Chondrocyte (in vitro differentiated cells): ENCODE measurements around the gene MEGF6. TPM values are rescaled to one million over a fixed set of nuclear protein-coding genes. Genes with fewer than 3 reads are reported as not detected.

Experiments used
- DNase-seq: peaks from one replicate; pipeline ENCODE4 v3.0.0; 2021; ENCODE audit warnings: mixed read lengths, low spot score
- H3K27ac Mint-ChIP-seq: one replicate; pipeline ENCODE4 v1.8.0; 2021; ENCODE audit warnings: mild to moderate bottlenecking, moderate library complexity, mixed read lengths; ENCODE audit not compliant: unreplicated experiment
- H3K27me3 Mint-ChIP-seq: 2 replicates; pipeline ENCODE4 v1.8.0; 2021; ENCODE audit warnings: low read depth, mixed read lengths
- H3K36me3 Mint-ChIP-seq: 2 replicates; pipeline ENCODE4 v1.8.0; 2021; ENCODE audit warnings: low read depth, mixed read lengths
- H3K4me1 Mint-ChIP-seq: 2 replicates; pipeline ENCODE4 v1.8.0; 2021; ENCODE audit warnings: low read depth, mild to moderate bottlenecking, mixed read lengths
- H3K4me3 Mint-ChIP-seq: one replicate; pipeline ENCODE4 v1.8.0; 2021; ENCODE audit warnings: mild to moderate bottlenecking, moderate library complexity, mixed read lengths; ENCODE audit not compliant: unreplicated experiment
- H3K9me3 Mint-ChIP-seq: 2 replicates; pipeline ENCODE4 v1.8.0; 2021; ENCODE audit warnings: low read depth, mixed read lengths
- total RNA-seq: library from RNA; stranded (reverse); gene quantifications from 3 replicates; pipeline ENCODE4 v1.2.1, GENCODE V29; 2021
- TF ChIP-seq, protein P1 (sequence below): fragments of 200-600 bp; sonication (generic); IDR thresholded peaks from 2 replicates; pipeline ENCODE4 v1.5.0; 2021; ENCODE audit warnings: antibody characterized with exemption, mild to moderate bottlenecking, moderate library complexity

The MEGF6 gene
- total RNA-seq, 1 donor from 2014 or later: 328 TPM

DNA sequence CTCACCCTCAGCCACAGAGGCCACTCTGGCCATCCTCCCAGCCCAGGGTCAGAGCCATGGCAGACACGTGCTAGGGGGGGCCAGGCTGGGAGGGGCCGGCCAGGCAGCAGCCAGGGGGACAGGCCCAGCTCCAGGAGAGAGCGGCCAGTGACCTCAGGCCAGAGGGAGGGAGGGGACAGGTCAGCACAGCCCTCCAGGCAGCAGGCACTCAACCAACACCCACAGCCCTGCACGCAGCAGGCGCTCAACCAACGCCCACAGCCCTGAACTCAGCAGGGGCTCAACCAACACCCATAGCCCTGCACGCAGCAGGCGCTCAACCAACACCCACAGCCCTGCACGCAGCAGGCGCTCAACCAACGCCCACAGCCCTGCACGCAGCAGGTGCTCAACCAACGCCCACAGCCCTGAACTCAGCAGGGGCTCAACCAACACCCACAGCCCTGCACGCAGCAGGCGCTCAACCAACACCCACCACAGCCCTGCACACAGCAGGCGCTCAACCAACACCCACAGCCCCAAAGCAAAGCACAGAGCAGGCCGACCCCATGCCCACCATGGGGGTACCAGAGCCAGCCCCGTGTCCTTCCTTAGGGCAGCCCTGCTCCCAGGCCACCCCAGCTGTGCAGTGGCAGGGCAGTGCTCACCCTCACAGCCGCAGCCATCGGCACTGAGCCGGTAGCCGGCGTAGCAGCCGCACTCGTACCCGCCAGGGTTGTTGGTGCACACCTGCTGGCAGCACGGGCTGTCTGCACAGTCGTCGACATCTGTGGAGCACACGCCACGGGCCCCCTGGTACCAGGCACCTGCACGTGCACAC is 101.0 kb downstream of the MEGF6 start:
- no peaks in the 10 kb centered on the region for H3K9me3 Mint-ChIP-seq

DNA sequence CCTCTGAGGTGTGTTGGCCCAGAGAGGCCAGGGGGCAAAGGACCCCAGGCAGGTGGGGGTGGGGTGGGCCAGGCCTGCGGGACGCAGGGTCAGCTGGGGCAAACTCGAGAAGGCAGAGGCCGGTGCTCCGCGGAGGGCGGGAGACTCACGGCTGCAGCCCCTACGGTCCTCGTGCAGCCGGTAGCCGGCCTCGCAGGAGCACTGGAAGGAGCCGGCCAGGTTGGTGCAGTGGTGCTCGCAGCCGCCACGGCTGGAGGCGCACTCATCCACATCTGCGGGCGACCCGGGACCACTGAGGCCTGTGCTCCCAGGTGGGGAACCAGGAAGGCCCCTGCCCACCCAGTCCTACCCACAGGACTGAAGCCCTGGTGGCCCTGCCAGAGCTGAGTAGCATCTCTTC is 101.6 kb downstream of the MEGF6 start:
- Mint-ChIP-seq H3K27ac (no peak overlapping the region), H3K27me3 (no peaks in the 10 kb centered on the region), H3K36me3 (peaks cover 18% of the 10 kb centered on the region), H3K4me1 (peaks cover 5% of the 10 kb centered on the region), H3K9me3 (no peaks in the 10 kb centered on the region), H3K4me3 (no peak overlapping the region)
- DNase-seq: no peak
- TF ChIP-seq, protein P1, sequence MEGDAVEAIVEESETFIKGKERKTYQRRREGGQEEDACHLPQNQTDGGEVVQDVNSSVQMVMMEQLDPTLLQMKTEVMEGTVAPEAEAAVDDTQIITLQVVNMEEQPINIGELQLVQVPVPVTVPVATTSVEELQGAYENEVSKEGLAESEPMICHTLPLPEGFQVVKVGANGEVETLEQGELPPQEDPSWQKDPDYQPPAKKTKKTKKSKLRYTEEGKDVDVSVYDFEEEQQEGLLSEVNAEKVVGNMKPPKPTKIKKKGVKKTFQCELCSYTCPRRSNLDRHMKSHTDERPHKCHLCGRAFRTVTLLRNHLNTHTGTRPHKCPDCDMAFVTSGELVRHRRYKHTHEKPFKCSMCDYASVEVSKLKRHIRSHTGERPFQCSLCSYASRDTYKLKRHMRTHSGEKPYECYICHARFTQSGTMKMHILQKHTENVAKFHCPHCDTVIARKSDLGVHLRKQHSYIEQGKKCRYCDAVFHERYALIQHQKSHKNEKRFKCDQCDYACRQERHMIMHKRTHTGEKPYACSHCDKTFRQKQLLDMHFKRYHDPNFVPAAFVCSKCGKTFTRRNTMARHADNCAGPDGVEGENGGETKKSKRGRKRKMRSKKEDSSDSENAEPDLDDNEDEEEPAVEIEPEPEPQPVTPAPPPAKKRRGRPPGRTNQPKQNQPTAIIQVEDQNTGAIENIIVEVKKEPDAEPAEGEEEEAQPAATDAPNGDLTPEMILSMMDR: no peak

More for the DNA sequence above, 101.0 kb downstream of the MEGF6 start:
- H3K27ac Mint-ChIP-seq: no peak overlapping the region
- DNase-seq: no peak
- H3K36me3 Mint-ChIP-seq: peaks cover 18% of the 10 kb centered on the region
- no peak overlapping the region for H3K4me3 Mint-ChIP-seq
- H3K4me1 Mint-ChIP-seq: peaks cover 3% of the 10 kb centered on the region
- TF ChIP-seq, protein P1: no peak
- no peaks in the 10 kb centered on the region for H3K27me3 Mint-ChIP-seq

DNA sequence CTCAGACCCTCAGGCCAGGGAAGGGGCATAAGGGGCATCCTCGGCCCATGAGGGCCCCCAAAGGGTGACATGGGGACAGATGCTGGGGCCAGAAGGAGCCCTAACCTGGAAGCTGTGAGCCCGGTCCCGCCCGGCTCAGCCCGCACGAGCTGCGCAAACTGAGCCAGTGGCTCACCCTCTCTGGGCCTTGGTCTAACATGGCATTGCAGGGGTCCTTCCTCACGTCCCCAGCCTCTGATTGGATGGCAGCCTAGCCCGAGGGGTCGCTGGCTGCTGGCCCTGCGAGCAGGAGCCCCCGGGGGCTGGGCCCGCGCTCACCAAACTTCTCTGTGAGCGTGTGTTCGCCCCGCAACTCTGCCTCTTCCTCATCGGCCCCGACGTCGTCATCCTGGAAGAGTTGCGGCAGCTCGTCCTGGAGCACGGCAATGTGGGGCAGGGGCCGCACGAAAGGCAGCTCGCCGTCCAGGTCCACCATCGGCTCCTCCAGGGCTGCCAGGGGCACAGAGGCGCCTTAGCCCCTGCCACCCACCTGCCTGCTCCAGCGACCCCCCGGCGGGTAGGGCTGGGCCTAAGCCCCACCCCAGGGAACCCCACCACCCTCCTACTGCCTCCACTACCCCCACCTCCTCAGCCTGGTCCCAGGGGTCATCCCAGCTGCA is 102.4 kb downstream of the MEGF6 start:
- TF ChIP-seq, protein P1: no peak

DNA sequence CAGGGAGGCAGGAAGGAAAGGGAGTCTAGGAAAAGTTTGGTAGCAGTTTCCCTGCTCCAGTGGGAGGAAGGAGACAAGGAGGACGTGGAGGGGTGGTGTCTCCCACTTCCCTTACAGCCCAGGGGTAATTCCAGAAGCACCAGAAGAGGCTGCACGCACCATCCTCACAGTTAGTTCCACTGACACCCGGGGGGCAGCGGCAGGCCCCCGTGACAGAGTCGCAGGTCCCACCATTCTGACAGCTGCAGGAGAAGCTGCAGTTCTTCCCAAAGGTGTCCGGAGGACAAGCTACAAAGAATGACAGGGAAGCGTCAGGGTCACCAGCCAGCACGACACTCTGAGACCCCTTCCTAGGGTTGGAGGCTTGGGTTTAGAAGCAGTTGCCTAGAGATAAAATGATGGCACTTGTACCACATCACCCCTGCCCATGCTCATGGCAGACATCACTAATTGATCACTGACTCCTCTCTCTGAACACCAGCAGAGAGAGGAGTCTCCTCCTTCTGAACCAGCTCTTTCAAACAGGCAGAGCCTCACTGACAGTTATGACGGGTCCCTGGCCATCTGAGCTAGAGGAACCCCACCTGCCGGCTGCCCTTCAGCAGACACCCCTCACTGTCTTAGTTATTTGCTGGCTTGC is 103.6 kb downstream of the MEGF6 start:
- Mint-ChIP-seq H3K4me1 (peaks cover 19% of the 10 kb centered on the region), H3K9me3 (no peaks in the 10 kb centered on the region), H3K4me3 (no peak overlapping the region), H3K27me3 (no peaks in the 10 kb centered on the region), H3K27ac (no peak overlapping the region), H3K36me3 (peaks cover 19% of the 10 kb centered on the region)
- DNase-seq: no peak
- TF ChIP-seq, protein P1: no peak

More for the DNA sequence above, 102.4 kb downstream of the MEGF6 start:
- H3K36me3 Mint-ChIP-seq: peaks cover 18% of the 10 kb centered on the region
- DNase-seq: no peak
- peaks cover 12% of the 10 kb centered on the region for H3K4me1 Mint-ChIP-seq
- no peak overlapping the region for H3K27ac Mint-ChIP-seq
- no peak overlapping the region for H3K4me3 Mint-ChIP-seq
- no peaks in the 10 kb centered on the region for H3K27me3 Mint-ChIP-seq
- no peaks in the 10 kb centered on the region for H3K9me3 Mint-ChIP-seq

DNA sequence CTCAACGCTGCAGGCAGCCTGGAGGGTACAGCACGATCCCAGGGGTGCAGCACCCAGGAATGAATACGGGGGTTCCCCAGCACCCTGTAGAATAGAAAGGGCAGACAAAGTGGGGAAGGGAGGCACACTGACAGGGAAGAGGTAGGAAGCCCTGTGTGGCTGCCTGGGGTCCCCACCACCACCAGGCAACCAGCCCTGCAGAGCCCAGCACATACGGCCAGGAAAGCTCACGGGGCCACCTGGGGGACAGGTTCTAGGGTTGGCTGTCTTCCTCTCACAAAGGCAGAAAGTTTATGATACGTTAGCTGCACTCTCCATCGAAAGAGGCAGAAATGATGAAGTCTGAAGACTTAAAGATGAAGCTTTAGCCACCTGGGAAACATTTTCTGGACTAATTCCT is 104.4 kb downstream of the MEGF6 start:
- H3K4me1 Mint-ChIP-seq: peaks cover 19% of the 10 kb centered on the region
- no peaks in the 10 kb centered on the region for H3K27me3 Mint-ChIP-seq
- DNase-seq: no peak
- no peak overlapping the region for H3K27ac Mint-ChIP-seq
- no peaks in the 10 kb centered on the region for H3K9me3 Mint-ChIP-seq
- no peak overlapping the region for H3K4me3 Mint-ChIP-seq
- peaks cover 15% of the 10 kb centered on the region for H3K36me3 Mint-ChIP-seq
- TF ChIP-seq, protein P1: no peak
